NCI-H1417 treated with DMSO at 0.1 percent for 48 hours (cell line): ENCODE data around the gene SCART1.
"Not testable (repeated sequence)": the region's sequence is repeated elsewhere in the genome, so short reads cannot be mapped to it uniquely, and the experiment has no call there.

ENCODE experiments used
- DNase-seq: peaks from one replicate; lab custom pipeline; 2025; lab: John Stamatoyannopoulos, UW

SCART1 gene

DNA sequence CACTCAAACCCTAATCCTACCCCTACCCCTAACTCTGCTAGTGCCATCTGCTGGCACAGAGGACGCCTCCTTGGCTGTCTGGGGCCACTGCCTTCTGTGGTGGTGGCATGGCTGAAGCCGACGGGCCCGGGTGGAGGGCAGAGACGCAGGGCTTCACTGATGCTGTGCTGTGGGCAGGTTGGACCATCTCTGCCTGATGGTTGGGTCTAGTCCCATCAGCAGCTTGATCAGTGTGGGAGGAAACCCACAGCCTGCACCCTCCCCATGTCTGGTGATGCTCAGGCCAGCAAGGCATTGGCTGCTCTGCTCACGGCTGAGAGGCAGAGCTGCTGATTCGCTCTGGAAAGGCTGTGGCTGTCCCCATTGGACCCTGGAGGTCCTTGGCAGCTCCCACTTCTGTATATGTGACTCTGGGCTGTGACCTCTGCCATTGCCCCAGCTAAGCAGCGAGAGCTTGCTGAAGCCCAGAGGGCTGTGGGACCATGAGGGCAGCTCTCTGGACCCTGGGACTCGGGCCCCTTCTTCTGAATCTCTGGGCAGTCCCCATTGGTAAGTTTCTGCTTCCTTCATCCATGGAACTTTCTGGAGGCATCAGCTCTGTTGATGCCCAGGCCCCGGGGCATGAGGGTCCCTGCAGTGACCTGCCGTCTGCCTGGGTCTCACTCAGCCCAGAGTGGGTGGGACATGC, at the start of gene SCART1:
Gene SCART1 (plus strand): TSS at position 430 of the 688 bp plus-strand sequence. CDS start 53 bp downstream, at position 483.
- DNase-seq = no peak

DNA sequence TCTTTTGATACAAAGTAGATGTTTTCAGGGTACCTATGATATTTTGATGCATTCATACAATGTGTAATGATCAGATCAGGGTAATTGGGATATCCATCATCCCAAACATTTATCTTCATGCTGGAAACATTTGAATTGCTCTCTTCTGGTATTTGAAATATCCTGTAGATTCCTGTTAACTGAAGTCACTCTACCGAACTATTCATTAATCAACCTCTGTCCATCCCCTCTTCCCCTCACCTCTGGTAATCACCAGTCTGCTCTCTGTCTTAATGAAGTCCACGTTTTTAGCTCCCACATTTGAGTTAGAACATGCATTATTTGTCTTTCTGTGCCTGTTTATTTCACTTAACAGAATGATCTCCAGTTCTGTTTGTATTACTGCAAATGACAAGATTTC, 48.5 kb upstream of the SCART1 start:
- DNase-seq = no peak

DNA sequence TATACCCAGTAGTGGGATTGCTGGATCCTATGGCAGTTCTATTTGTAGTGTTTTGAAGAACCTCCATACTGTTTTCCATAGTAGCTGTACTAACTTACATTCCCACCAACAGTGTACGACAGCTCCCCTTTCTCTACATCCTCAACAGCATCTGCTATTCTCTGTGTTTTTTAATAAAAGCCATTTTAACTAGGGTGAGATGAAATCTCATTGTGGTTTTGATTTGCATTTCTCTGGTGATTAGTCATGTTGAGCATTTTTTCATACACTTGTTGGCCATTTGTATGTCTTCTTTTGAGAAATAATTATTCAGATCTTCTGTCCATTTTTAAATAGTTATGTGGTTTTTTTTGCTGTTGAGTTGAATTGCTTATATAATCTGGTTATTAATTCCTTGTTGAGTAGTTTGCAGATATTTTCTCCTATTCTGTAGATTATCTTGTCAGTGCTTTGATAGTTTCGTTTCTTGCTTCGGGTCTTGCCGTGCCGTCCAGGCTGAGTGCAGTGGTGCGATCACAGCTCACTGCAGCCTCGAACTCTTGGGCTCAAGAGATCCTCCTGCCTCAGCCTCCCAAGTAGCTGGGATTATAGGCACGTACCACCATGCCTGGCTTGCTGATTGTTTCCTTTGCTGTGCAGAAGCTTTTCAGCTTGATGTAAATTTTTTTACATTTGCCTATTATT, 47.8 kb upstream of the SCART1 start:
- no peak for DNase-seq

DNA sequence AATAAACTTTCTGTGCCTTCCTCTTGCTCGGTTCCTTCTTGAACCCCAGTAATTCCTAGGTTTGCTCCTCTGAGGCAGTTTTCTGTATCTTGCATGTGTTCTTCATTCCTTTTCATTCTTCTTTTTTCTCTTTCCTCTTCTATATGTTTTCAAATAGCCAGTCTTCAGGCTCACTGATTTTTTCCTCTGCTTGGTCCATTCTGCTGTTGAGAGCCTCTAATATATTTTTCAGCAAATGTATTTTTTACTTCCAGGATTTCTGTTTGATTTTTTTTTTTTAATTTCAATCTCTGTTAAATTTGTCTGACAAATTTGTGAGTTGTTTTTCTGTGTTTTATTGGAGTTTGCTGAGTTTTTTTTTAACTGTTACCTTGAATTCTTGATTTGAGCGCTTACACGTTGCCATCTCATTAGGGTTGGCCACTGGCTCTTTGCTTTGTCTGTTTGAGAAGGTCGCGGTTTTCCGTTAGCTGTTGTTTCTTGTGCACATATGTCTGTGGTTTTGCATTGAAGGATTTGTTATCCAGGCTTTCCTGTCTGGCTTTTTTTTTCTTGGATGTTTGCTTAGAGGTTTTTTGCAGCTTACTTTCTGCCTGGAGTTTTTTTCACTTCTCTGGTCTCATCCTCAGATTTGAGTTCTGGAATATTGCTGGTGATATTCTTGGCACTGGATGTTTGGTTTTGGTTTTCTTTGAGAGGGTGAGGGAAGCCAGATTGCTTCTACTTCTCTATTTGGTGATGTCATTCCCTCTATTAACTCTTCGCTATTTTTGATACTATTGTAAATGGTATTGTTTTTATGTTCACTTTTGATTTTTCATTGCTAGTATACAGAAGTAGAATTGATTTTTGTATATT, 42.0 kb upstream of the SCART1 start:
- no peak for DNase-seq

DNA sequence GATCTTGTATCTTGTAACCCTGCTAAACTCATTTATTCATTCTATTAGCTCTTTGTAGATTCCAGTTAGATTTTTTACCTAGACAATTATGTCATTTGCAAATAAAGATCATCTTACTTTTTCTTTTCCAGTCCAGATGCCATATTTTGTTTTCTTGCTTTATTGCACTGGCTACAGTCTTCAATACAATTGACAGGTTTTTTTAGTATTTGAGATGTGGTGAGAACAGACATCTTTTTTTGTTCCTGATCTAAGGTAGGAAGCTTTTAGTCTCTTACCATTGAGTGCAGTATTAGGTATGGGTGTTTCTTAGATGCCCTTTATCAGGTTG, 41.4 kb upstream of the SCART1 start:
- DNase-seq = no peak

DNA sequence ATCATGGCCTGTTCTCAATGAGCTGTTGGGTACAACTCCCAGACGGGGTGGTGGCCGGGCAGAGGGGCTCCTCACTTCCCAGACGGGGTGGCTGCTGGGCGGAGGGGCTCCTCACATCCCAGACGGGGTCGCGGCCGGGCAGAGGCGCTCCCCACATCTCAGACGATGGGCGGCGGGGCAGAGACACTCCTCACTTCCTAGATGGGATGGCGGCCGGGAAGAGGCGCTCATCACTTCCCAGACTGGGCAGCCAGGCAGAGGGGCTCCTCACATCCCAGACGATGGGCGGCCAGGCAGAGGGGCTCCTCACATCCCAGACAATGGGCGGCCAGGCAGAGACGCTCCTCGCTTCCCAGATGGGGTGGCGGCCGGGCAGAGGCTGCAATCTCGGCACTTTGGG, 39.3 kb upstream of the SCART1 start:
- not testable (repeated sequence) for DNase-seq

DNA sequence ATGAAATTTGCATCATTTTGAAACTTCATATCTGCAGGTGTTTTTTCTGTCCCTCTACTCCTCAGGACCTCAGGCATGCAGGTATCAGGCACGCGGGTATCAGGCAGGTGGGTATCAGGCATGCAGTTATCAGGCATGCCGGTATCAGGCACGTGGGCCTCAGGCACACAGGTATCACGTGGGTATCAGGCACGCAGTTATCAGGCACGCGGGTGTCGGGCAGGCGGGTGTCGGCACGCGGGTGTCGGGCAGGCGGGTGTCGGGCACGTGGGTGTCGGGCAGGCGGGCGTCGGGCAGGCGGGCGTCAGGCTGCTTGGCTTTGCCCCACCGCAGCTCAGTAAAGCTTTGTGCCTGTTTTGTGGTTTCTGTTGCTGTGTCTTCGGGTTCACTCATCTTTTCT, 38.0 kb upstream of the SCART1 start:
- no peak for DNase-seq

DNA sequence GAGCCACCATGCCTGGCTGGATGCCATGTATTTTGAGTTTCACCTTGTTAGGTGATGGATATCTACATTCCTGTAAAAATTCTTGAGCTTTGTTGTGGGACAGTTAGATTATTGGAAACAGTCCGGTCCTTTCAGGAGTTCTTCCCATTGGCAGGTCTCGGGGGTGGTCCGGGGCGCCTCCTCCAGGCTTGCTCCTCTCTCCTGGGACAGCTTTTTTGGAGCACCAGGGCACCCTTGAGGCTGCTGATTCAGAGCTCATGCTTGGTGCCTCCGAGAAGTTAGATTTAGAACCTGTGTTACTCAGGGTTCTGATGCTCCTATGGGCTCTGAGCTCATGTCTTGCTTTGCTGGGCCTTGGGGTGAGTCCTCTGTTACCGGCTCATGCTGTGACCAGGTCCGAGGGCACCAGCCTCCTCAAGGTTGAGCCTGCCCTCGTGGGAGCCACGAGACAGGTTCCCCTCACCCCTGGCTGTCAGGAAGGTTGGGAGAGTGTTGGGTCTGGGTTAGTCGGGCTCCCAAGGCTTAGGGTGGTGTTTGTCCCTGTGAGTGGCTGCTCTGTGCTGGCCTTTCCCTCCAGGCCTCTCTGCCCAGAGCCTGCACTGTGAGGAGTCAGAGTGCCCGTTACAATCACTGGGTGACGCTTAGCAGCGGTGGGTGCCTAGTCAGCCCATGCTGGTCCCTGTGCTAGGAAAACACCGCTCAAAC, 35.3 kb upstream of the SCART1 start:
- no peak for DNase-seq

DNA sequence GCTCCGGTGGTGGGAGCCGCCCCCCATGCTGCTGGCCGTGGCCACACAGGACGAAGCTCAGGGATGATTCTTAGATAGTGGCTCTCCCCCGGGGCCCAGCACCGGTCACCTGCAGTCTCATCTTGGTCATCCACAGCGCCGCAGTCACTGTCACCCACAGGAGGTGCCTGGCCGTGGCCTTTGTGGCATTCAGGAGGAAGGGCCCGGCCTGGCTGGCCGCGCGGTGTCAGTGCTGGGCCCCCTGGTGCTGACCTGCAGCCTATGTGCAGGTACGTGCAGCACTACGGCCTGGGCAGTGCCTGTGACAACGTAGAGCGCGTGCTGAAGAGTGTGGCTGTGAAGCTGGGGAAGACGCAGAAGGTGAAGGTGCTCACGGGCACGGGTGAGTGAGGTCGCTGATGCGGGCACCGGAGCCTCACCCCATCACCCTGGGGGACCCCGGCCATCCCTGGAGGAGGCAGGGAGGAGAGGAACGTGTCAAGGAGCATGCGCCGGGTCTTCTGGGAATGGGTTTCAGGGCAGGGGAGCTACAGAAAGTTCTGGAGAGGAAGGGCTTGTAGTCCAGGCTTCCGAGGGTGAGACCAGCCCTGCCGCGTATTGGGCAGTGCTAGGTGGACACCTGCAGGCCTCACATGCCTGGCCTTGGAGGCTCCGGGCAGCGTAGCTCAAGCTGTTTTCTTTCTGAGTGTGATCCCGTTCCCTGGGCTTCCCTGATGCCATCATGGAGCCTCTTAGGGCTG, 34.4 kb upstream of the SCART1 start:
- DNase-seq = no peak

DNA sequence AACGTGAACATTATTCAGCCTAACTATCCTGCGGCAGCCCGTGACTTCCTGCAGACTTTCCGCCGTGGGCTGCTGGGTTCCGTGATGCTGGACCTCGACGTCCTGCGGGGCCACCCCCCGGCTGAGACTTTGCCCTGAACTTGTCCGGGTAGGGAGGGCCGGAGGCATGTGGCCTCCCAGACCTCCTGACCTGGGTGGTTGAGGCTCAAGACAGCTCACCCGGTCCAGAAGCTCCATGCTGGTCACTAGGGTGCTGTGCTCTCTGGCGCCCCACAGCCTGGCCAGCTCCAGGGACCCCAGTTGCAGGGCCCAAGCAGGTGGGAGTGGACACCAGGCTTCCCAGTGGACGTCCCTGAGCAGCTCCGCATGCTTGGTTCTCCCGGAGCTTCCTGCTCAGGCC, 33.7 kb upstream of the SCART1 start:
- no peak for DNase-seq

DNA sequence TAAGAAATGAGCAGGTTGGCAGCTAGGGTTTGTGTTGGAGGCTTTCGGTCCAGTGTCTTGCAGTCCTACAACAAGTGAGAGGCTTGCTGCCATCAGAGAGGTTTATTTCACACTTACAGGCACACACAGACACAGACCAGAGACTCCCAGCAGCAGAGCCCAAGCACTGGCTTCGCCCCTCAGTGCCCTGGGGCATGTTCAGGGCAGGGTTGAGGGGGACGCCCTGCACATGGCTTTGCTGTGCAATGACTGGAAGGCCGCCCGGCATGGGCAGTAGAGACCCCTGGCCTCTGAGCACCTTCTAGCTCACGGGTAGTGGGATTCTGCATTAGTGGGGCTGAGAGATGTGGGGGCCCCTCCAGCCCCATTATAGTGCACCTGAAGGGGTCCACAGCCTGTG, 33.2 kb upstream of the SCART1 start:
- DNase-seq = no peak

DNA sequence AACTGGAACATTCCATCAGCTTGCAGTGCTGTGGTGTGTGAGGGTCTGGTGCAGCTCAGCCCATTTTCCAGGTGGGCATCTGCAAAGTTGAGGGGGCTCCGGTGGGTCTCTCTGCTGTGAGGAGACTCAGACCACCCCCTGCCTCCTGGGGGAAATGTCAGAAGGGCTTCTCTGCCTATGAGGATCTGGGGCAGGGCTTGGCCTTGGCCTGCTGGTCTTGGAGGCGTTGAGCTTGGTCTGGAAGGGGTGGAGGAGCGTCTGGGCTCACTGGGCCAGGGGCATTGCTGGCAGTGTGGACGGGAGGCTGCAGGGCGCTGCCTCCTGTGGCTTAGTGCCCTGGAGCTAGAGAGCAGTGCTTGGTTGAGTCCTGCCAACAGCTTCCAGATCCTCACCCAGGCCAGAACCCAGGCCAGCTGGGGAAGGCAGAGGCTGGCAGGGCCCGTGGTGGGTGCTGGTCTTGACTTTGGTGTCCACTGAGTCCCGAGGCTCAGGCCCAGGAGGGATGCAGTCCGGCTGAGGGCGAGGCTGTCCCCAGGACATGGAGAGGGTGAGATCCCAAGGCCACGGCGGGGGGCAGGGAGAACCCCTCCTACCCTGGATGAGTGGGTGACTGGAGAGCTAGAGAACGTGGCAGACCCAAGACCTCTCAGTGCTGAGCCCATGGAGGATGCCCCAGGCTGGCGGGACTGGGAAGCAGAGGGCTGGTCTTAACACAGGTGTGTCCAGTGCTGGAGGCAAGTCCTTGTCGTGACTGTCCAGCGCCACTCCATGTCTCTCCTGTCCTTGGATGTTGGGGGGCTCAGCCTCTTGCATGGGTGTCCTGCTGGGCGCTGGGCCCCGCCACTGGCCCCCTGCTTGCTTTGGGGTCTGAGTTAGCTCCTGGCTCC, 32.2 kb upstream of the SCART1 start:
- DNase-seq = no peak

DNA sequence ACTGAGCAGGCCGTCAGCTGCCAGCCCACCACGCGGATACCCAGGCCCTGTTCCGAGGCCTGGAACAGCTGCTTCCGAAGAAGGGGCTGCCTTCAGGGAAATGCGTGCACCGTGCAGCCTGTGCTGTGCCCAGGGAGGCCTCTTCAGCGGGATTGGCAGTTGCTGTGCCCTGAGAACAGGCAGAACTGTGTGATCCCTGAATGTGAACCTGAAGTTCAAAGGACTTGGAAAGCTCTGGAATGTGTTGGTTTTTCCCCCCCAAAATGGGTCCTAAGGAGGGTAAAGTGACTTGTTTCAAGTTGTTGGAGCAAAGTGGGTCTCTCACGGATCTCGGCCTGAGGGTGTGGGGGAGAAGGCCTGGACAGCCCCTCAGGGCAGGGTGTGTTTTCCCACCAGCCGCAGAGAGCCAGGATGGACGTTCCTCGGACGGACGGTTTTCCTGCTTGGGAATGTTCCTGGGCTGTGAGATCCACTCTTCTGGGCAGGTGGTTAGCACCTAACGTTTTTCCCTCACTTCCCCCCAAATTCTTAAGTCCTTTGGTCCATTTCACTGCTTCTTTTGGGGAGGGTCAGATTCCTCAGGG, 31.4 kb upstream of the SCART1 start:
- DNase-seq = no peak

DNA sequence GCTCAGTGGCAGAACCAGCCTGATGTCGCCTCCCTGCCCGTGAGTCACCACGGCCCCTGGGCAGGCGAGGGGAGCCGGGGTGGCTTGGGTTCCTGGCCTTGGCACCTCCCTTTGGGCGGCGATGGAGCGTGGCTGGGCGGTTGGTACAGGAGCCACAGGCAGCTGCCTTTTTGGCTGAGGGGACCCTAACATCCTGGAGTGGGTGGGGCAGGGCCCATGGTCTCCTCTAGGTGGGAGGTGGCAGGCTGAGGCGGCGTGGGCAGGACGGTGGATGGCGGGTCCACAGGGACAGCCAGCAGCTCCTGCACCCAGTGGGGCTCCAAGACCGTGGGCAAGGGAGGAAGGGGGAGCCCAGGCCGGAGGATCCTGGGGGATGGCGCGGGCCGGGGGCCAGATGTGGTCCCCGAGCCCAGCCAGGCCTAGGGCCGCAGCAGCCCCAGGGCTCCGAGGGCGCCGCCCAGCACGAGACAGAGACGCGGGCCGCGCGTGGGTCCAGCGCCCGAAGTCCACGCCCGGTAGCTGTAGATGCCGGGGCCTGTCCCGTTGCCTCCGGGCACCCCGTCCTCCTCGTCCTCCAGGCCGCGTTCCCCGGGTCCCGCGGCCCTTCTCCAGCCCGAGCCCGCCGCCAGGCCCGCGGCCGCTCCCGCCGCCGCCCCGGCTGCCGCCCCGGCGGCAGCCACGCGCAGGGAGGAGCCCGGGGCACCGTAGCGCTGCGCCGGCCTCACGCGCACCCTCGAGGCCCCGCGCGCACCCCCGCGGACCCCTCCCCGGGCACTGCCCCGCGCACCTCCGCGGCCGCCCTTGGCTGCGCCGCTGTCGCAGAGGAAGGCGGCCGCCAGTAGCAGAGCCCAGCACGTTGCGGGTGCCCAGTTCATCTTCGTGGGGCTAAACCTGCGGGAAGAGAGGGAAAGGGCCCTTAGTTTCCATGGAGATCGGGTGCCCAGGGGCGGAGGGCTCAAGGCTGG, 30.7 kb upstream of the SCART1 start:
- no peak for DNase-seq

DNA sequence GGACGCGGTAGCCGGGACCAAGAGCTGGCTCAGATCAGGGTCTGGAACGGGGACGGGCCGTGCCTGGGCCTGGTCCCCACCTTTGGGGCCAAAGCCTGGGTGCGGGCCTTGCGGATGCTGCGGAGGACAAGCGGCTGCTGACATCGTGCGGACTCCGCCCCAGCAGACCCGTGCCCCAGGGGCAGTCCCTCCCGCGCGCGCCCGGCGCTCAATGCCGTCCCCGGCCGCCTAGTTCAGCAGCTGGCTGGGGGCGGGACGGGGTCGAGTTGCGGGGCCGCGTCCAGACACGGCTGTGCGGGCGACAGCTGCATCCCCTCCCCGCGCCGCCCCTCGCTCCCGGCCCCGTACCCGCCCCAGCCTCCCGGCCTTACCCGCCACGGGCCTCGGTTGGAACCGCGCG, 29.6 kb upstream of the SCART1 start:
- DNase-seq = not testable (repeated sequence)

DNA sequence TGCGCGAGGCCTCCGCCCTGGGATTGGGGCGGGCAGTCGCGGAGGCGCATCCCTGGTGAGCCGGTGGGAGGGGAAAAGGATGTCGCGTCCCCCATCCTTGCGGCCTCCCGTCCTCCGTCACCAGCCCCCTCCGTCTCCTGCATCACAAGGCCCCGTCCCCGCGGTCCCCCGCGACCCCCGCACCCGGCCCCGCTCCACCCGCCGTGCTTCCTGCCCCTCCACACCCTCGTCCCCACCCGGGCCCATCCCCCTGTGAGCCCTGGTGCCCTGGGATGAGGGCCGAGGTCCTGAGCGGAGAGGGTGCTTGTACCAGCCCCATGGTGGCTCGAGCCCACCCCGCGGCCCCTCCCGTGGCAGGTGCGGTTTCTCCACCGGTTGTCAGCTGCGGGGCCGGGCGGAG, 29.1 kb upstream of the SCART1 start, which contains the start of gene SPRN:
Gene SPRN (minus strand): TSS at position 25 of the 400 bp plus-strand sequence. CDS start 944 bp downstream, outside the sequence.
- not testable (repeated sequence) for DNase-seq

DNA sequence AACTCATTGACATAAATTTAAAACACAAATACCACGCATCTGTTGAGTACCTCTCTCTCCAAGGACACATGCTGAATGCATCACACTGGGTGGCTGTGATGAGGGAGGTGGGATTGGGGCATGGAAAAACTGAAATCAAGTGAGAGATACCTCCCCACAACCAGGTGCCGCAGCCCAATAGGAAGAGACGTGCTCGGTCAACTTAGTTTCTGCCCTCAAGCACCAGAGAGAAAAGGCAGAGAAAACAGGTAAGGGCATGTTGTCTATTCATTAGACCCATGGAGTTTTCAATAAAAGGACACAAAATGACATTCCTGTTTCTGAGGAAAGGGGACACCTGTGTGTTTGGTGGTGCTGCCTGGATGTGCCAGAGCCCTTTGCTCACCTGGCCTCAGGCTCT, 24.2 kb upstream of the SCART1 start:
- not testable (repeated sequence) for DNase-seq

DNA sequence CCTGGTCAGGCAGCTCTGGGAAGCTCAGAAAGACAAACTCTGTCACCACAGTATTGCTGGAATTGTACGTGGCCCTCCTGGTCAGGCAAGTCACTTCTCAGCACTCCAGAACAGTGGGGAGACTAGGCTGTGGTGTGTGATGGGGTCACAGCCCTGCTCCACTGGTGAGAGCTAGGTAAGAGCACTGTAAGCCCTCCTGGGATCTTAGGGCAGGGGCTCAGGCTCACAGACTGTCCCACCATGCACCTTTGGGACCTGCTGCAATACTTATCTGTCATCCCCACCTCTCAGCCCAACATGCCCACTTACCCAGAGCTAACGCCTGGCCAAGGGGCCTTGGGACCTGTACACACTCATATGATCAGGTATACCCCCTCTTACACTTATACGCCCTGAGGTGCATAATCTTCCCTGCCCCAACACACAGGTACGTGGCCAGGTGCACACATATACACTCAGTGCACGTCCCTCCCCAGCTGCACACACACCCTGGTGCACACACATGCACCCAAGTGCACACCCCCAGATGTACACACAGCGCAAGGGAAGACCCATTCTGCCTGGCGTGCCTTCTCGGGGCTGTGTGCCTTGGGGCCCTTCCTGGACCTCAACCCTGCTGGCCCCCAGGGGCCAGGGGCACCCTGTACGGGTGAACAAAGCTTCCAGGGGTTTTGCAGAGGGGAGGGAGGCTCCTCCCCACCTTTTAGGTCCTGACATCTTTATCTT, 21.7 kb upstream of the SCART1 start:
- not testable (repeated sequence) for DNase-seq
